Endodermal cell (in vitro differentiated cells): ENCODE data around the gene RNF32. TPM values are rescaled to one million over a fixed set of nuclear protein-coding genes. Genes with fewer than 3 reads are reported as not detected.

Source experiments
- DNase-seq: peaks from one replicate; pipeline ENCODE4 v3.0.0-alpha.2; 2017
- H3K27ac ChIP-seq: 2 replicates; pipeline ENCODE4 v1.5.1; 2013; ENCODE audit warnings: mild to moderate bottlenecking, low read depth, low read length, moderate library complexity
- H3K27me3 ChIP-seq: 2 replicates; pipeline ENCODE4 v1.6.1; 2013; ENCODE audit warnings: mild to moderate bottlenecking, low read length, moderate library complexity; ENCODE audit not compliant: insufficient read depth, control insufficient read depth, poor library complexity, severe bottlenecking
- H3K36me3 ChIP-seq: 2 replicates; pipeline ENCODE4 v1.7.0; 2013; ENCODE audit warnings: mild to moderate bottlenecking, low read length, moderate library complexity; ENCODE audit not compliant: control insufficient read depth, insufficient read depth
- H3K4me1 ChIP-seq: one replicate; pipeline ENCODE4 v1.7.0; 2013; ENCODE audit warnings: low read length; ENCODE audit not compliant: control insufficient read depth, insufficient read depth
- H3K4me3 ChIP-seq: 2 replicates; pipeline ENCODE4 v1.5.1; 2013; ENCODE audit warnings: mild to moderate bottlenecking, low read length, moderate library complexity
- H3K9ac ChIP-seq: 2 replicates; pipeline ENCODE4 v1.6.1; 2013; ENCODE audit warnings: mild to moderate bottlenecking, low read length, moderate library complexity; ENCODE audit not compliant: poor library complexity, severe bottlenecking; ENCODE audit errors: extremely low read depth
- H3K9me3 ChIP-seq: 2 replicates; pipeline ENCODE4 v1.6.1; 2013; ENCODE audit warnings: mild to moderate bottlenecking, low read length, moderate library complexity; ENCODE audit not compliant: control insufficient read depth
- H3K27ac Mint-ChIP-seq: 2 replicates; pipeline ENCODE4 v1.8.0; 2020; ENCODE audit warnings: mixed read lengths
- H3K27me3 Mint-ChIP-seq: 2 replicates; pipeline ENCODE4 v1.8.0; 2021; ENCODE audit warnings: mild to moderate bottlenecking, mixed read lengths; ENCODE audit not compliant: insufficient read depth
- H3K36me3 Mint-ChIP-seq: 2 replicates; pipeline ENCODE4 v1.8.0; 2020; ENCODE audit warnings: low read depth, mixed read lengths
- H3K4me1 Mint-ChIP-seq: 2 replicates; pipeline ENCODE4 v1.8.0; 2020; ENCODE audit warnings: mixed read lengths
- H3K4me3 Mint-ChIP-seq: 2 replicates; pipeline ENCODE4 v1.8.0; 2020; ENCODE audit warnings: mild to moderate bottlenecking, moderate library complexity, mixed read lengths
- H3K9me3 Mint-ChIP-seq: 2 replicates; pipeline ENCODE4 v1.8.0; 2020; ENCODE audit warnings: mild to moderate bottlenecking, mixed read lengths
- WGBS, 2 experiments: methylation state at CpG; one replicate each; pipeline versions ENCODE4 v1.1.5 to v1.1.7; 2013; ENCODE audit warnings: missing lambda C conversion rate in 2 of 2, mixed read lengths in 1 of 2; ENCODE audit not compliant: insufficient coverage in 1 of 2, insufficient read length in 1 of 2; 5-methylcytosine and 5-hydroxymethylcytosine counted together
- total RNA-seq, 2 donors: library from RNA; stranded (reverse); fragmentation: NEBNext Ultra II Directional in 1 of 2; extraction: Animal tissue kit (Norgen Biotek cat#: 25700) in 1 of 2; gene quantifications; 2 replicates in 1 of 2; 3 replicates in 1 of 2; pipeline ENCODE4 v1.2.1, GENCODE V29; 2021
- TF ChIP-seq, protein P1 (sequence below): fragments of 200-600 bp; sonication (generic); conservative IDR thresholded peaks from 2 replicates; pipeline ENCODE4 v1.5.0; 2021; ENCODE audit warnings: antibody characterized with exemption, mild to moderate bottlenecking

Gene RNF32
- total RNA-seq, 2 donors from 2014 or later, result 1.1 to 2.5 TPM

DNA sequence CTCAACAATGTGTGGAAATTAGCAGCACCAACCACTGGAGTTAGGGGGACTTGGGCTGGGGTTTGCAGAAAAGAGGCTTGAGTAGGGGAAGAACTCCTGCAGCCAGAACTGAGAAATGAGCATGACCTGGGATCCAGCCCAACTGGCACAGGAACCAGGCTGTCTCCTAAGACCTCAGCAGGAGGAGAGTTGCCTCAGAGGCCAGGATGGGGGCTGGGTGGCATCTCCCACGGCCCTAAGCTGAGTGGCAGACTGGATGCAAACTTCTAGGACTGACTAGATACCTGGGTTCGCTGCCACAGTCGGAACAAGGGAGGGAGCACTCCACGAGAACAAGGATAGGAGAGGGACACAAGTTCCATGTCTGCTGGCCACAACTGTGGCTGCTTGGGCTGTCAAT lies 62.6 kb downstream of the RNF32 start:
- no peaks in the 10 kb centered on the region for H3K4me1 Mint-ChIP-seq
- peaks cover 40% of the 10 kb centered on the region for H3K9me3 Mint-ChIP-seq
- 94 to 100% methylated on average over 1 to 4 of the region's 4 CpGs for WGBS, 2 experiments
- Histone ChIP-seq H3K36me3 (peaks cover 14% of the 10 kb centered on the region), H3K27ac (no peak overlapping the region), H3K9me3 (peaks cover 31% of the 10 kb centered on the region), H3K4me3 (no peak overlapping the region), H3K9ac (no peak overlapping the region), H3K4me1 (no peaks in the 10 kb centered on the region), H3K27me3 (no peaks in the 10 kb centered on the region)
- H3K36me3 Mint-ChIP-seq, result peaks cover 56% of the 10 kb centered on the region
- no peaks in the 10 kb centered on the region for H3K27me3 Mint-ChIP-seq
- no peak for DNase-seq
- TF ChIP-seq, protein P1, sequence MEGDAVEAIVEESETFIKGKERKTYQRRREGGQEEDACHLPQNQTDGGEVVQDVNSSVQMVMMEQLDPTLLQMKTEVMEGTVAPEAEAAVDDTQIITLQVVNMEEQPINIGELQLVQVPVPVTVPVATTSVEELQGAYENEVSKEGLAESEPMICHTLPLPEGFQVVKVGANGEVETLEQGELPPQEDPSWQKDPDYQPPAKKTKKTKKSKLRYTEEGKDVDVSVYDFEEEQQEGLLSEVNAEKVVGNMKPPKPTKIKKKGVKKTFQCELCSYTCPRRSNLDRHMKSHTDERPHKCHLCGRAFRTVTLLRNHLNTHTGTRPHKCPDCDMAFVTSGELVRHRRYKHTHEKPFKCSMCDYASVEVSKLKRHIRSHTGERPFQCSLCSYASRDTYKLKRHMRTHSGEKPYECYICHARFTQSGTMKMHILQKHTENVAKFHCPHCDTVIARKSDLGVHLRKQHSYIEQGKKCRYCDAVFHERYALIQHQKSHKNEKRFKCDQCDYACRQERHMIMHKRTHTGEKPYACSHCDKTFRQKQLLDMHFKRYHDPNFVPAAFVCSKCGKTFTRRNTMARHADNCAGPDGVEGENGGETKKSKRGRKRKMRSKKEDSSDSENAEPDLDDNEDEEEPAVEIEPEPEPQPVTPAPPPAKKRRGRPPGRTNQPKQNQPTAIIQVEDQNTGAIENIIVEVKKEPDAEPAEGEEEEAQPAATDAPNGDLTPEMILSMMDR, result no peak
- H3K27ac Mint-ChIP-seq, result no peak overlapping the region
- no peak overlapping the region for H3K4me3 Mint-ChIP-seq

GRCh38 chr7:156703773-156704482 lies 63.4 kb downstream of the RNF32 start:
- H3K27ac ChIP-seq, result no peak overlapping the region
- no peak overlapping the region for H3K4me3 ChIP-seq
- Mint-ChIP-seq H3K36me3 (peaks cover 56% of the 10 kb centered on the region), H3K27me3 (no peaks in the 10 kb centered on the region), H3K9me3 (peaks cover 40% of the 10 kb centered on the region), H3K27ac (peak overlapping the region; percentile 8), H3K4me1 (no peaks in the 10 kb centered on the region), H3K4me3 (no peak overlapping the region)
- no peak for DNase-seq
- 86 to 100% methylated on average over 3 to 5 of the region's 5 CpGs for WGBS, 2 experiments
- H3K27me3 ChIP-seq, result no peaks in the 10 kb centered on the region
- H3K9ac ChIP-seq, result no peak overlapping the region
- peaks cover 24% of the 10 kb centered on the region for H3K9me3 ChIP-seq
- TF ChIP-seq, protein P1, result no peak
- peaks cover 5% of the 10 kb centered on the region for H3K4me1 ChIP-seq
- peaks cover 14% of the 10 kb centered on the region for H3K36me3 ChIP-seq

- Histone ChIP-seq H3K27ac (no peak overlapping the region), H3K27me3 (no peaks in the 10 kb centered on the region), H3K4me1 (no peaks in the 10 kb centered on the region), H3K9me3 (no peaks in the 10 kb centered on the region), H3K4me3 (no peak overlapping the region), H3K9ac (no peak overlapping the region), H3K36me3 (peaks cover 13% of the 10 kb centered on the region)
- peaks cover 11% of the 10 kb centered on the region for H3K36me3 Mint-ChIP-seq
- DNase-seq, result no peak
- 93 to 96% methylated on average over 4 of the region's 4 CpGs for WGBS, 2 experiments
- TF ChIP-seq, protein P1, result no peak
- H3K27me3 Mint-ChIP-seq, result no peaks in the 10 kb centered on the region
- H3K27ac Mint-ChIP-seq, result no peak overlapping the region
- H3K4me3 Mint-ChIP-seq, result no peak overlapping the region
- peaks cover 5% of the 10 kb centered on the region for H3K4me1 Mint-ChIP-seq
- H3K9me3 Mint-ChIP-seq, result peaks cover 3% of the 10 kb centered on the region
Measured at GRCh38 chr7:156722043-156722826, 81.7 kb downstream of the RNF32 start.
